GM12801 (cell line): ENCODE results near the gene ARMS2.

Experiments used
- TF ChIP-seq, protein P1 (sequence below): IDR thresholded peaks from one replicate; pipeline ENCODE4 v1.5.1; 2011; ENCODE audit warnings: control low read depth; ENCODE audit not compliant: insufficient read length; ENCODE audit errors: extremely low read depth

ARMS2 gene, protein sequence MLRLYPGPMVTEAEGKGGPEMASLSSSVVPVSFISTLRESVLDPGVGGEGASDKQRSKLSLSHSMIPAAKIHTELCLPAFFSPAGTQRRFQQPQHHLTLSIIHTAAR

DNA sequence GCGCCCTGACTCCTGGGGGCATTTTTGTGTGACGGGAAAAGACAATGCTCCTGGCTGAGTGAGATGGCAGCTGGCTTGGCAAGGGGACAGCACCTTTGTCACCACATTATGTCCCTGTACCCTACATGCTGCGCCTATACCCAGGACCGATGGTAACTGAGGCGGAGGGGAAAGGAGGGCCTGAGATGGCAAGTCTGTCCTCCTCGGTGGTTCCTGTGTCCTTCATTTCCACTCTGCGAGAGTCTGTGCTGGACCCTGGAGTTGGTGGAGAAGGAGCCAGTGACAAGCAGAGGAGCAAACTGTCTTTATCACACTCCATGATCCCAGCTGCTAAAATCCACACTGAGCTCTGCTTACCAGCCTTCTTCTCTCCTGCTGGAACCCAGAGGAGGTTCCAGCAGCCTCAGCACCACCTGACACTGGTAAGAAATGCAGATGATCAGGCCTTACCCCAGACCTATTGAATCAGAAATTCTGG lies at the start of gene ARMS2:
TSS of gene ARMS2 (plus strand) at position 51 of the 478 bp plus-strand sequence. CDS start at position 126, 75 bp downstream.
- TF ChIP-seq, protein P1, sequence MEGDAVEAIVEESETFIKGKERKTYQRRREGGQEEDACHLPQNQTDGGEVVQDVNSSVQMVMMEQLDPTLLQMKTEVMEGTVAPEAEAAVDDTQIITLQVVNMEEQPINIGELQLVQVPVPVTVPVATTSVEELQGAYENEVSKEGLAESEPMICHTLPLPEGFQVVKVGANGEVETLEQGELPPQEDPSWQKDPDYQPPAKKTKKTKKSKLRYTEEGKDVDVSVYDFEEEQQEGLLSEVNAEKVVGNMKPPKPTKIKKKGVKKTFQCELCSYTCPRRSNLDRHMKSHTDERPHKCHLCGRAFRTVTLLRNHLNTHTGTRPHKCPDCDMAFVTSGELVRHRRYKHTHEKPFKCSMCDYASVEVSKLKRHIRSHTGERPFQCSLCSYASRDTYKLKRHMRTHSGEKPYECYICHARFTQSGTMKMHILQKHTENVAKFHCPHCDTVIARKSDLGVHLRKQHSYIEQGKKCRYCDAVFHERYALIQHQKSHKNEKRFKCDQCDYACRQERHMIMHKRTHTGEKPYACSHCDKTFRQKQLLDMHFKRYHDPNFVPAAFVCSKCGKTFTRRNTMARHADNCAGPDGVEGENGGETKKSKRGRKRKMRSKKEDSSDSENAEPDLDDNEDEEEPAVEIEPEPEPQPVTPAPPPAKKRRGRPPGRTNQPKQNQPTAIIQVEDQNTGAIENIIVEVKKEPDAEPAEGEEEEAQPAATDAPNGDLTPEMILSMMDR = no peak

DNA sequence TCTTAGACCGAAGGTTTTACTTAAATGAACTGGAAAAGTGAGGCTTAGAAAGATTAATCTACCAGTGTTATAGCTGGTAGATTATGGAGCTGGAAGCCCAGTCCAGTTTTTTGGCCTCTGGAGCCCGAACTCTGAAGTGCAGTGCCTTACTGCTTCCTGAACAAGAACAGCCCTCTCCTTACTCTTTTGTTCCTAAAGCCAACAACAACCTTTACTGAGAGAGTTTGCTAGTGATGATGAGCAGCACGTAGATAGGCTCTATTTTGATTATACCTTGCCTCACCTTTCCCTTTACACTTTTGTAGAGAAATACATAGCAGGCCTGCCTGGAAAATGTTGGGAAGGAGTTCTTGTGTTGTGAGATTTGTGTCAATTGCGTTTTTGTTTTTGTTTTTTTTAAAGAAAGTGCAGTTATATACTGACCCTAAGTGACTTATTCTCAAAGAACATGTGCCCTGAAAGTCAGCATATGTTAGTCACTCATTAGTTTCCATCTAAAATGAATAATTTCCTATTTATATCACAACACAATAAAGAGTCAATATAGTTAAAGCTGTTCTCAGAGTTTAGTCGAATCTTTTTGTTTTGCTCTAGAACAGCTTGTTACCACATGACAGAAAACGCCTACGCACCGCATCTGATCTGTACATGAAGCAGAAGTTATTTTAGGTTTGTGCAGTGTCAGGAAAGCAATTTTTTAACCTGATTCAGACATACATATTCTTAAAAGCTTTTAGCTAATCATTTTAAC lies 46.9 kb upstream of the ARMS2 start:
- TF ChIP-seq, protein P1 = no peak

DNA sequence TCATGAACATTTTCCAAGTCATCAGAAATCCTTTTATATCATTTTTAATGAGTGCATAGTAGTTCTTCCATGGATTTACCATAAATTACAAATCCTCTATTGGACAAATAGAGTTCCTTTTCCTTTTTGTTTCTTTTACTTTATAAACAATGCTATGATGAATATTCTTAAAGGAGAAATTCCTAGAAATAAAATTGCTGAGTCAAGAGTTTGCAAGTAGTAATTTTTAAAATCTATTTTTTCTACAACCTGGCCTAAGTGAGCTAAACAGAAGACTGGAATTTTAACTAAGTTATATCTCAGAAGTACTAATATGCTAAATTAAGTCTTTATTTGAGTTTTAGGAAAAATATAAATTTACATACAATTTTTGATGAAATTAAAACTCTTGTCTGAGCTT lies 41.1 kb upstream of the ARMS2 start:
- TF ChIP-seq, protein P1 = no peak

DNA sequence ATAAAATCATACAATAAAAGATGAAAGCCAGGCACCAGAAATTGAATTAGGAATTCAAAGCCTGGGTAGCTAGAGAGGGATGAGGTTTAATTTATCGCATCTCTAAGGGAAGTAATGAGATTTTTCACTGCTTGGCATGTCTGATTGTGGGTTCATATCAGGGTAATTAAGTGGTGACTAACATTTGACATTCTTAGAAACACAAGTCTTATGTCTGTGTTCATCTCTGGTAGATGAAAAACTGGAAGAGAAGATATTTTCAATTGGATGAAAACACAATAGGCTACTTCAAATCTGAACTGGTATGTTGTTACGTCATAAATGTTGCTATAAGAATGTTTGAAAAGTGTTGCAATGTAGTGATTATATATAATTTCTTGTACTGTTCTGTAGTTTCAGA lies 36.8 kb upstream of the ARMS2 start:
- TF ChIP-seq, protein P1 = no peak

DNA sequence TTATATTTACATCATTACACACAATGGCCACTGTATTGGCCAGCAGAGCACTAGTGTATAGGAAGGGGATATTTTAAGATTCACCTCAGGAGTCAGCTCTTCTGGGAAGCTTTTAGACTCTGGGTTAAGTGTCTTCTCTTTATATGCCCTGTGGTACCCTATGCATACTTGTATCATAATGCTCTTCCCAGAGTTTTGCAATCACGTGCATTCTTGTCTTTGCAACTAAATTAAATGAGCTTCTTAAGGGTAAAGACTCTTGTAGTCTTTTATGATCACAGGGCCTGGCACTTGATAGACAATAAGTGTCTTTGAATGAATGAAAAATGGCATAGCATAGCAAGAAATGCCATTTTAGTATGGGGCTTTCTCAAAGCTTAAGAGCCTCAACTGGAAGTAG lies 35.4 kb upstream of the ARMS2 start:
- TF ChIP-seq, protein P1 = no peak

DNA sequence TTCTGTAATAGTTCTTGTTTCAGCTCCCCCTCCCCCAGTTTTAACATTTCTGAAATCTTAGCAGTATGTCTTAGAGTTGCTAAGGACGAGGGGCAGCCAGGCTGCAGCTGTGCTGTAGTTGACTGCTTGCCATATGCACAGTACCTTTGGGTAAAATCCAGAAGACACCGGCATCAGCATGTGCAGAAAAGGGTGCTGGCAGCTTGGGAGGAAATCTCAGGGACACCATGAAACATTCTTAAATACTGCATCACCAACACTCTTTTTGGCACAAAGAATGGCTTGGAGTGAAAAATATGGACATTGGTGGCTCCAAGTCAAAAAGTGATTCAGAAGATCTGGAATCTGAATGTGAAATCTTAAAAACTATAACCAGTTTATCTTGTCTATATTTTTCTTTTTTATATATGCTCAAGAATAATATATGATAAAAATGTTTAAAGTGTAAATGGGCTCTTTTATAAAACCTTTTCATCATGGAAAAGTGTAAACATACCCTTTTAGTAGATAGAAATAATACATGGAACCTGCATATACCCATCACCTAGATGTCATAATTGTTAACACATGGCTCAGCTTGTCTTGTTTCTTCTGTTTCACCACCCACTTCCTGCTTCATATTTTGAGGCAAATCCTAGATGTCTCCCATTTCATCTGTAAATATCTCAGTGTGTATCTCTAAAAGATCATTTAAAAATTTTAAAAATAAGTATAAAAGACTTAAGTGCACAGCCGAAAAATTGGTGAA lies 34.4 kb upstream of the ARMS2 start:
- TF ChIP-seq, protein P1 = no peak

DNA sequence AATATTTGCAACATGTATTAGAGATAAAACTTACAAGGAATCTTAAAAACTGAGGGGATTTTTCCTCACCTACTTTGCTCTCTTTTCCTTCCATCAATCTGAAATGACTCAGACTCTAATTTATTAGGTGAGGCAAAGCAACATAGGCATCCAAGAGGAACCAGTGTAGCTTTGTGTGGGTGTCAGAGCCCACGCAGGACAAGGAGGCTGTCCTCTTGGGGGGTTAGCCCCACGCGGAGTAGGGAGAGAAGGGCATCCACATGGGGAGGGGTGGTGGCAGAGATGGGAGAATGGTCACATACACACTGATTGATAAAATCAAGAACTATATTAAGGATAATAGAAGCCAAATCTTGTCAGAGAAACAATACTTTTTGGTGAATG lies 33.8 kb upstream of the ARMS2 start:
- TF ChIP-seq, protein P1 = no peak
